Germinal center (tissue), 1 donor: ENCODE data around the gene TMCC3.
"Not testable (repeated sequence)": the region's sequence is repeated elsewhere in the genome, so short reads cannot be mapped to it uniquely, and the experiment has no call there.

Experiments used
- DNase-seq: peaks from one replicate; pipeline ENCODE4 v3.0.0; 2012; ENCODE audit warnings: mixed read lengths, low spot score

Gene TMCC3

DNA sequence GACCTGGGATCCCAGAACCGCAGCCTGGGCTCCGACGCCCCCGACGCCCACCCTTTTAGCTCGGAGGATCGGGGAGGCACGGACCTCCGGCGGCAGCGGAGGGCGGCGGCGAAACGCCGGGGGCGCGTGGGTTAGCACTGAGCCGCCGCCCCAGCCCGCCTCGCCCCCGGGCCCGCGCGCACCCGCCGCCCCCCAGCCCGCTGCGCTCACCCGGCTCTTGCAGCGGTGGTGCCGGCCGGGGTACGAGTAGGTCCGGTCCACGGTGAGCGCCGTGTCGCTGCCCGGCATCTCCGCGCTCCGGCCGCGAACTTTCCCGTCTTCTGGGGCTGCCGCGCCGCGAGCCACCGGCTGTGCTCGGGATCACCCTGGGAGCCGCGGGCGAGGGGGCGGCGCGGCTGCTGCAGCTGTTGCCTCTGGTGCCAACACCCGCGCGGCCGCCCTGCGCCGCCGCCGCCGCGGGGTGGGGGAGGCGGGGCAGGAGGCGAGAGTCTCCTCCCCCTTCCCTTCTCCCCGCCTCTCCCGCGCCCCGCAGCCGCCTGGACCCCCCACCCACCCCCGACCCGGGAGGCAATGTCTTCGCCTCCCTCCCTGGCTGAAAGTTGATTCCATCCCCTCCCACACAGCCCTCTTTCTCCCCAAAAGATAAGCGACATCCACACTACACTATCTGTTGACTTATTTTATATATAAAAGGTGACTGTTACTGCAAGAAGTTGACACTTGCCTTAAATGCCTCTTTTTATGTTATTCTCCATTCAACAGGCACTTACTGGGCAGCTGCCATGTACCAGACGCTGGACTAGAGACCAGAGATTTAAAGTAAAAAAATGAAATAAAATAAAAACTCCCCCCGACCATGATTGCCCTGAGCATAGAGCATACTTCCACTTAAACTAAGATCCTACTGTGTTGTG lies at the start of gene TMCC3:
TSS of gene TMCC3 (minus strand) at position 415 of the 914 bp plus-strand sequence. CDS start at position 288, 127 bp downstream.
- peak; percentile 50 for DNase-seq

DNA sequence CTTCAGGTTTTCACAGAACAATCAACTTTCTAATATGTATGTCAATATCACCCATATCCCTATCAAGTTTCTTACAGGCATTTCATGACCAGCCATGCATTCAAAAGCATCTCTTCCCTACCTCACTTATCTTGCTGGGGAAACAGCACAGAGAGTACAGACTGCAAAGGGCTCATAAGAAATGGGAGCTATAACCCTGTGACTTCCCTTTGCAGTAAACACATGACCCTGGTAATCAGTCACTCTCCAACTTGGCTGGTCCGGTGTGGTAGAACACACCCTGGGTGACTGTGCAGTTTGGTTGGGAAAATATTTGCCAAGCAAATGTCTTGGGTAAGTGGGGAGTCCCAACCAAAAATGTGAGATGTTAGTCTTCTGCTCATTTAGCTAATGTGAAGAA lies 49.4 kb upstream of the TMCC3 start:
- DNase-seq: no peak

DNA sequence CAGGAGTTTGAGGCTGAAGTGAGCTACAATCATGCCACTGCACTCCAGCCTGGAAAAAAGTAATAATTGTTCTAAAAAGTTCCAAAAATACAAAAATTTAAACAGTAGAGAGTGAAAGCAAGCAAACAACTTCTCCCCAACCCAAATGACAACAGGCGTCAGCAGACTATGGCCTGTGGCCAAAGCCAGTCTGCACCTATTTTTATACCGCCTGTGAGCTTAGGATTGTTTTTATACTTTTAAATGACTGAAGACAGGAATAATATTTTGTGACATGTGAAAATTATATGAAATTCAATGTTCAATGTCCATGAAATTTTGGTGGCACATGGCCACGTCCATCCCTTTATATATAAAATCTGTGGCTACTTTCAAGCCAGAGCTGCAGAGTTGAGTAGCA lies 48.2 kb upstream of the TMCC3 start:
- no peak for DNase-seq

DNA sequence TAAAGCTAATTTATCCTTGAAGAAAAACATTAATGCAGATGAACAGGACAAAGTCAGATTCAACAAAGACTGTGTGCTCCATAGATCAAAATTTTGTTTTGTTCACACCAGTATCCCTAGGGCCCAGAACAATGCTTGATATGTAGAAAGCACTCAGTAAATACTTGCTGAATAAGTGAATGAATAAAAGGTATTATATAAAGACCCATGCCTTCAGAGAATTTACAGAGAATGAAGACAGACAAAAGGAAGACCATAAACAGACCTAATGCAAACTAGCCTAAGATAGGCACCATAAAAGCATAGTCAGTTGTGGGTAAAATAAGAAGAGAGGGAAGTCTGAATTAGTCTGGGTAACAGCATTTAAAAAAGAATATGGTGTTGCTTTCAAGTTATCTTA lies 47.3 kb upstream of the TMCC3 start:
- no peak for DNase-seq

- DNase-seq: no peak
Measured at GRCh38 chr12:94694732-94695131, 44.4 kb upstream of the TMCC3 start.

DNA sequence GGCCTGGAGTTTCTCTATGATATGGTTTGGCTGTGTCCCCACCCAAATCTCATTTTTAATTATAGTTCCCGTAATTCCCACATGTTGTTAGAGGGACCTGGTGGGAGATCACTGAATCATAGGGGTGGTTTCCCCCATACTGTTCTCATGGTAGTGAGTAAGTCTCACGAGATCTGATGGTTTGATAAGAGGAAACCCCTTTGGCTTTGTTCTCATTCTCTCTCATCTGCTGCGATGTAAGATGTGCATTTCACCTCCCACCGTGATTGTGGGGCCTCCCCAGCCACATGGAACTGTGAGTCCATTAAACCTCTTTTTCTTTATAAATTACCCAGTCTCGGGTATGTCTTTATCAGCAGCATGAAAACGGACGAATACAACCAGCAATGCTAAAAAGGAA lies 42.5 kb upstream of the TMCC3 start:
- not testable (repeated sequence) for DNase-seq

DNA sequence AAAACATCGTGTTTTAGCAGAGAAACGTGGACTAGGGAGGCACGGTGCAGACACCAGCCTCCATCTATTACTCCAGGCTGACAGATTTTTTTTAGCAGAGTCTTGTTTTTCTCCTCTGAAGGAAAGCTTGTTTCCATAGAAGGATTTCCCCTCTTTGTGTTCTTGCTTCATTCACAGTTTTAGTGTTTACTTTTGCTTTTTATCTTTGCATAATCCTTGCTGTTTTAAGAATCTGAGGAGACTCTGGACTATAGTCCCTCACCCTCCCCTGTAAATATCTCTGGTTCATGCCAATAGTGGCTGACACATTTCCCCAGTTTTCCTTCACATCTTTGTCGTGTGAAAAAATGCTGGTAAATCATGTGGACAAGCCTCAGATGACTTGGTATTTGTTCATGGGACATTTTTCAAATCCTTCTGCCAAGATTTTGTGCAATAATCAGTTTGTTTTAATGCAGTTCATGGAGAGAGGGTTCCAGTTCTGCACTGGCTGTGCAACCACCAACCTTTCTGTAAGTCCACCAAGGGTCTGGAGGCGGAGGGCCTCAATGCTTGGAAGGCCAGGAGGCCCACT lies 39.9 kb upstream of the TMCC3 start:
- no peak for DNase-seq

DNA sequence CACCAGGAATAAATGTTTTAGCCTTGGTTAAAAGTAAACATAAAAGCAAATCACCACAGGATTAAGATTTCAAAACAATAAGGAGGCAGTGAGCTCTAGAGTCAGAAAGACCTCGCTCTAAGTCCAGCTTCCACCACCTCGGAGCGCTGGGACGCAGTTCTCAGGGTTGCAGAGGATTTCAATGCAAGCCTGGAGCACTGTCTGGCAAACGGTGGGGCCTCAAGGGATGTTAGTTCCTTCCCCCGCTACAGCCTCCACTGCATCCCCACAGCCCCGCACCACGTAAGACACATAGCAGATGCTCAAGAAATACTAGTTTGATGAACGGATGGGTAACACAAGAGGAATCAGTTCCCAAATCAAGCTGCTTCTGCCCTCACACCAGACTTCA lies 39.3 kb upstream of the TMCC3 start:
- DNase-seq: no peak

DNA sequence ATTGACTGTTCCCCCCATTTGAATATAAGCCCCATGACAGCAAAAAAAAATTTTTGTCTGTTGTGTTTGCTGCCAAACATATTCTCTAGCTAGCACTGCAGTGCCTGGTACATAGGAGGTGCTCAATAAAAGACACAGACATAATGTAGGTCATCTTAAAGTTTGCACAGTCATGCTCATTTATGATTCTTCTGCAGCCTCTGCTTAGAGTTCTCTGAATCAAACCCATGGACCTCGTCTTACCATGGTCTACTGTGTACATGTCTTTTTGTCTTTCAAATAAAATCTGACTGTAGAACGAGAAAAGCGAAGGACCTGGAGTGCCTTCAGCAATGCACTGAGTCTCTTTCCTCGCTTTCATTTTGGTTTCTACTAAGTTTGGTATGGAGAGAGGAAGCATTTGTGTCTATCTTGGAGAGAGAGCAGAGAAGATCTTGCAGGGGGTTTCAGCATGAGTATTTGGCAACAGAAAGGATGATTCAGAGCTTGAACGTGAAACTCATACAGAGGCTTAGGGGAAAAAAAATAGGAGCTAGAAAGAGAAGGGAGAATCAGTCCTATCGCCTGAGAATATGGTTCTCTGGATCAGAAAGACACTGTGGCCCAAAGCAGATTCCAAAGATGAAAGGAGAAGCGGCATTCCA lies 38.8 kb upstream of the TMCC3 start:
- DNase-seq: no peak

- DNase-seq: no peak
Measured at GRCh38 chr12:94687891-94688290, 37.5 kb upstream of the TMCC3 start.

GRCh38 chr12:94686834-94687628 lies 36.7 kb upstream of the TMCC3 start:
- no peak for DNase-seq

DNA sequence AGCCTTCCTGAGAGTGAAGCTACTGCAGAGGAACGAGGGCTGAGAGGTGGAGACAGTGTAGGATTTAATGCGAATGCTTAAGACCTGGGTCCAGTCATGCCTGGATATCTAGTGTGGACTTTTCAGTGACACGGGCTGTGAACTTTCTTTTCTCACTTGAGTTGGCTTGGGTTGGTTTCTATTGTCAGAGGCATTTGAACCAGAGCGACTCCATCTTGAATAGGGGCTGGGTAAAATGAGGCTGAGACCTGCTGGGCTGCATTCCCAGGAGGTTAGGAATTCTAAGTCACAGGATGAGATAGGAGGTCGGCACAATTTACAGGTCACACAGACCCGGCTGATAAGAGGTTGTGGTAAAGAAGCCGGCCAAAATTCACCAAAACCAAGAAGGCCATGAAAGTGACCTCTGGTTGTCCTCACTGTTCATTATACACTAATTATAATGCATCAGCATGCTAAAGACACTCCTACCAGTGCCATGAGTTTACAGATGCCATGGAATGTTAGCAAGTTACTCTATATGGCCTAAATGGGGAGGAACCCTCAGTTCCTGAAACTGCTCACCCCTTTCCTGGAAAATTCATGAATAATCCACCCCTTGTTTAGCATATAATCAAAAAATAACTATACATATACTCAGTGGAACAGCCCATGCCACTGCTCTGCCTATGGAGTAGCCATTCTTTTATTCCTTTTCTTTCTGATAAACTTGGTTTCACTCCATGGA lies 34.2 kb upstream of the TMCC3 start:
- DNase-seq: no peak

GRCh38 chr12:94679554-94680195 lies 29.3 kb upstream of the TMCC3 start:
- no peak for DNase-seq

GRCh38 chr12:94678849-94679248 lies 28.5 kb upstream of the TMCC3 start:
- no peak for DNase-seq

GRCh38 chr12:94678379-94678778 lies 28.0 kb upstream of the TMCC3 start:
- DNase-seq: no peak

DNA sequence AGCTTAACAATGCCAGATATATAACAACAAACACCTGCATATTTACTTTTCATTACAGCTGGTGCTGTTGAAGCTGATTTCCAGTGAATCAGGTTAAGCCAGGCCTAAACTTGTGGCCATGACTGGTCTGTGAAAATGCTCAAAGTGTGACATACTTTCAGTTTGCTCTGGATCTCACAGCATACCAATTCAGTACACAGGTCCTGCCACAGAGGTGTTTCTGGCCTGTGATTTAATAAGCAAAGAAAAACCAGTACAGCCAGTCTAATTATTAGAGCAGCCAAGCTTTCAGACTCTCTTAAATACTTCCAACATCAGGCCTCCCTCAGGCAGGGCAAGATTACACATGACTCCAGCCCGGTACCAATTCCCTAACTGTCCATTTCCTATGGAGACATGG lies 27.4 kb upstream of the TMCC3 start:
- DNase-seq: no peak

- DNase-seq: no peak
Measured at GRCh38 chr12:94676922-94677321, 26.6 kb upstream of the TMCC3 start.

DNA sequence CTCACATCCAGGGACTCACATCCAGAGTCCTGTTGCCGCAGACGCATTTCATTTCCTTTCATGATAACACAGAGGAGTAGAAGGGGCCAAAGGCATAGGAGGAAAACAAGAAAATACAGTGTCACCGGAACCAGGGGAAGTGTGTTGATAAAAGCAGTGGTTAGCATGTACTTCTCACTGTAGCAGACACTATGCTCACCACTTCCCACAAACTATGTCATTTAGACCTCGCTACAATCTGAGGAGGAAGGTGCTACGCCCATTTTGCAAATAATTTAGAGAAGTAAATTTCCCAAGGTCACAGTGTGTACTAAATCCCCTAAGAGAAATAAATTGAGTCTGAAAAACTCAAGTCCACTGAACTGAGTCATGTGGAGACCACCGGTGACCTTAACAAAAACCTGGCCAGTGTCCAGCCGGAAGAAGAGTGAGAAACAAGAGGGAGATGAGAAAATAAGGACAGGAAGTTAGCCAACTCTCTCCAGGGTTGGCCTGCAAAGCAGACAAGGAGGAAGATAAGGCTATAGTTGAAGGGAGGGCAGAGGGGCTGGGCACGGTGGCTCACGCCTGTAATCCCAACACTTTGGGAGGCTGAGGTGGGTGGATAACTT lies 25.8 kb upstream of the TMCC3 start:
- DNase-seq: peak; percentile 60

DNA sequence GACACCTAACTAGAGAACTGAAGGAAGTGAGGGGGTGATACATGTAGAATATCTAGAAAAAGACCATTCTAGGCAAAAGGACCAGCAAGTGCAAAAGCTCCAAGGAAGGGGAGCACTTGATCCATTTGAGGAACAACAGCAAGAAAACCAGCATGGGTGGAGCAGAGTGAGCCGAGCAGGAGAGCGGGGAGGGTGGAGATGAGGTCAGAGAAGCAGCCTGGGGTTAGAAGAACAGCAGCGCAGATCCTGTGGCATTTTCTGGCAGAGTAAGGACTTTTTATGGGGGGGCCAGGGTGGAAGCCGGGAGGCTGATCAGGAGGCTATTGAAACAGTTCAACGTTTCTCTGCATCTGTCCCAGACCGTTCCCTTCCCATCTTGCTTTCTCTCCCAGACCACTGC lies 24.5 kb upstream of the TMCC3 start:
- DNase-seq: no peak

GRCh38 chr12:94674051-94674451 lies 23.7 kb upstream of the TMCC3 start:
- DNase-seq: no peak

GRCh38 chr12:94673496-94673895 lies 23.1 kb upstream of the TMCC3 start:
- DNase-seq: no peak
